GM12878 (cell line): ENCODE data around the gene ADPRM. TPM values are rescaled to one million over a fixed set of nuclear protein-coding genes. Genes with fewer than 3 reads are reported as not detected.

Experiments used
- ATAC-seq: fragments of 200-7000 bp; cut with Tn5 transposase; 3 replicates; pipeline ENCODE4 v1.9.1; 2020; ENCODE audit warnings: mild to moderate bottlenecking, moderate library complexity
- BruUV-seq: library from RNA; stranded (reverse); fragments of 400-500 nt; replicated peaks from 2 replicates; lab custom pipeline; 2021; lab: Mats Ljungman, UMichigan
- CTCF ChIA-PET: fragments of 300-600 bp; sonication (Branson Sonifier 250); formaldehyde crosslinking; extraction: SDS; loops from one replicate; lab custom pipeline; 2021; ENCODE audit warnings: inconsistent platforms; lab: Yijun Ruan, JAX
- POLR2A ChIA-PET: fragments of 350-600 bp; formaldehyde crosslinking; extraction: SDS; loops from one replicate; lab custom pipeline; 2021; ENCODE audit warnings: inconsistent platforms; lab: Charles Lee
- RAD21 ChIA-PET: fragments of 300-600 bp; sonication (Branson Sonifier 250); formaldehyde crosslinking; loops from one replicate; lab custom pipeline; 2023; ENCODE audit warnings: antibody characterized with exemption; ENCODE audit not compliant: unreplicated experiment; lab: Charles Lee
- SMC1A ChIA-PET: fragments of 300-600 bp; sonication (Branson Sonifier 250); formaldehyde crosslinking; loops from one replicate; lab custom pipeline; 2023; ENCODE audit not compliant: unreplicated experiment, uncharacterized antibody; lab: Charles Lee
- DNase-seq: peaks from one replicate; pipeline ENCODE4 v3.0.0-alpha.2; 2011; ENCODE audit warnings: low read depth, low spot score
- FAIRE-seq: peaks from 3 replicates; lab custom pipeline; 2011; peaks lifted over from hg19 to GRCh38; lab: Jason Lieb, UNC
- H2AFZ ChIP-seq: 2 replicates; pipeline ENCODE4 v1.6.0; 2011; ENCODE audit warnings: low read depth, low read length, control low read depth; ENCODE audit not compliant: control insufficient read depth
- H3K27ac ChIP-seq: 2 replicates; pipeline ENCODE4 v1.5.1; 2011; ENCODE audit warnings: control low read depth; ENCODE audit not compliant: control insufficient read depth, insufficient read depth
- H3K27me3 ChIP-seq, 2 experiments: replicated peaks in 1 of 2; 2 replicates each; pipeline versions ENCODE4 v1.6.0 to v1.6.1; 2011; ENCODE audit warnings: low read length in 1 of 2; ENCODE audit not compliant: control insufficient read depth in 2 of 2, insufficient read depth in 2 of 2
- H3K36me3 ChIP-seq, 2 experiments: 2 replicates each; pipeline ENCODE4 v1.5.1; 2011; ENCODE audit warnings: low read length in 1 of 2; ENCODE audit not compliant: control insufficient read depth in 2 of 2, insufficient read depth in 2 of 2
- H3K4me1 ChIP-seq: 2 replicates; pipeline ENCODE4 v1.6.1; 2011; ENCODE audit warnings: mild to moderate bottlenecking, low read length, moderate library complexity, mixed read lengths; ENCODE audit not compliant: control insufficient read depth, insufficient read depth
- H3K4me2 ChIP-seq: 2 replicates; pipeline ENCODE4 v1.6.0; 2011; ENCODE audit warnings: control low read depth; ENCODE audit not compliant: control insufficient read depth, insufficient read depth
- H3K4me3 ChIP-seq: fragments of 200-600 bp; sonication (generic); 2 replicates; pipeline ENCODE4 v1.5.1; 2016
- H3K79me2 ChIP-seq: 2 replicates; pipeline ENCODE4 v1.6.0; 2011; ENCODE audit warnings: low read length; ENCODE audit not compliant: control insufficient read depth, insufficient read depth
- H3K9ac ChIP-seq: 2 replicates; pipeline ENCODE4 v1.8.0; 2011; ENCODE audit warnings: low read length, control low read depth, mixed read lengths; ENCODE audit not compliant: control insufficient read depth, insufficient read depth
- H3K9me3 ChIP-seq: replicated peaks from 3 replicates; pipeline ENCODE4 v1.5.1; 2011; ENCODE audit warnings: mild to moderate bottlenecking, low read length; ENCODE audit not compliant: control insufficient read depth, insufficient read depth
- H4K20me1 ChIP-seq: 2 replicates; pipeline ENCODE4 v1.6.0; 2011; ENCODE audit not compliant: control insufficient read depth, insufficient read depth
- FOS ChIP-seq: IDR thresholded peaks from 3 replicates; pipeline ENCODE4 v1.6.1; 2011; ENCODE audit warnings: borderline replicate concordance; ENCODE audit not compliant: insufficient read length; ENCODE audit errors: extremely low read depth
- NFIC ChIP-seq: IDR thresholded peaks from 2 replicates; pipeline ENCODE4 v1.6.1; 2012; ENCODE audit warnings: low read depth, mild to moderate bottlenecking, inconsistent platforms, low read length, moderate library complexity
- SIX5 ChIP-seq: IDR thresholded peaks from 2 replicates; pipeline ENCODE4 v1.6.1; 2011; ENCODE audit warnings: mild to moderate bottlenecking, low read depth, low read length, moderate library complexity; ENCODE audit not compliant: severe bottlenecking
- SMC3 ChIP-seq: IDR thresholded peaks from 2 replicates; pipeline ENCODE4 v1.6.1; 2011; ENCODE audit warnings: low read length, improper control_type of control experiment, borderline replicate concordance
- ZBTB40 ChIP-seq: fragments of 450-650 bp; IDR thresholded peaks from 2 replicates; pipeline ENCODE4 v1.6.1; 2016; ENCODE audit warnings: mild to moderate bottlenecking, moderate library complexity, borderline replicate concordance
- ZNF207 ChIP-seq: fragments of 450-650 bp; IDR thresholded peaks from 2 replicates; pipeline ENCODE4 v1.6.1; 2014; ENCODE audit warnings: antibody characterized with exemption, mild to moderate bottlenecking, borderline replicate concordance
- ZSCAN29 ChIP-seq: fragments of 450-650 bp; IDR thresholded peaks from 2 replicates; pipeline ENCODE4 v1.6.1; 2017; ENCODE audit warnings: mild to moderate bottlenecking, moderate library complexity
- WGBS: methylation state at CpG from one replicate; pipeline ENCODE4 v1.1.6; 2016; ENCODE audit warnings: low lambda C conversion rate; ENCODE audit not compliant: insufficient replicate concordance, insufficient coverage; ENCODE audit errors: missing lambda C conversion rate; 5-methylcytosine and 5-hydroxymethylcytosine counted together
- in situ Hi-C: fragments of 300-500 bp; cut with MboI; formaldehyde crosslinking; loops from 9 replicates; pipeline ENCODE4 v1.14.3; 2018; ENCODE audit warnings: mixed read lengths
- intact Hi-C: fragments of 100-400 bp; cut with micrococcal nuclease; formaldehyde crosslinking; loops from one replicate; pipeline ENCODE4 v1.14.2; 2022; ENCODE audit not compliant: unreplicated experiment
- polyA plus RNA-seq, 11 experiments: library from polyadenylated mRNA; depleted of rRNA in 4 of 11; unstranded in 6 of 11; stranded (reverse) in 5 of 11; fragments of >200 nt; fragmentation: Nextera tagmentation in 4 of 11; fragmentation: Illumina TruSeq in 1 of 11; extraction: Ambion mirVana in 4 of 11; extraction: Trizol in 1 of 11; gene quantifications; 1 replicate in 1 of 11; 2 replicates in 10 of 11; pipeline versions ENCODE4 v1.2.1 to v1.2.3, GENCODE V29; 2011 to 2016; ENCODE audit warnings: inconsistent platforms in 2 of 11, missing spikeins in 2 of 11, low read depth in 1 of 11
- total RNA-seq, 4 experiments: library from RNA; depleted of rRNA in 3 of 4; stranded (reverse); fragments of >200 nt in 3 of 4; fragmentation: Illumina TruSeq in 1 of 4; extraction: Trizol in 1 of 4; gene quantifications; 2 replicates each; pipeline versions ENCODE4 v1.2.1 to v1.2.3, GENCODE V29; 2013 to 2021

Gene ADPRM
- total and polyA plus RNA-seq, 10 of the 15 experiments (the other 5 are each of a cell fraction or from before 2014, with no cell fraction given), result 7.1 to 18.4 (median 8.8) TPM

DNA sequence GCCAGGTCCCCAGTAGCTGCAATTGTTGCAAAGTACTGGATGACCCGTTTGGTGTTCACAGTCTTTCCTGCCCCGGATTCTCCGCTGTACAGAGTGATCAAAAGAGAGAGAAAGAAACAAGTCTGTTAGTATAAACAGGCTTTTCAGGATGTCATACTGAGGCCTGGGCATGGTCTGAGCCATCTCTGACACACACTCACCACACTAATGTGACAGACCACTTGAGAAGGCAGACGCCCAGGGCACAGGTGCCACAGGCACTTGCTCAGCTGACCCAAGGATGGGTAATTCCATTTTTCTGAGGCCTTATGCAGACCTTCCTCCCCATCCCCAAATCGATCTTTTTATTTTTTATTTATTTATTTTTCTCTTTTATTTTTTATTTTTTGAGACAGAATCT is 47.8 kb upstream of the ADPRM start:
- in situ Hi-C loops, result loop anchor here (5.0 to 25.0 kb wide), 4 partner anchors 198 to 988 kb away; no protein-coding TSS in a partner anchor
- Histone ChIP-seq H3K4me3 (no peak overlapping the region), H4K20me1 (no peaks in the 10 kb centered on the region), H3K79me2 (no peaks in the 10 kb centered on the region), H3K4me1 (no peaks in the 10 kb centered on the region), H3K9me3 (no peaks in the 10 kb centered on the region), H2AFZ (no peak overlapping the region), H3K36me3 (no peaks in the 10 kb centered on the region), H3K27me3 (no peaks in the 10 kb centered on the region), H3K9ac (no peak overlapping the region), H3K27ac (no peak overlapping the region), H3K4me2 (no peak overlapping the region)
- BruUV-seq, result no TSS peak
- intact Hi-C loops, result no loop called here
- TF ChIP-seq SIX5 (no peak), NFIC (no peak), ZSCAN29 (no peak), ZBTB40 (no peak), ZNF207 (no peak), FOS (no peak), SMC3 (no peak)
- RAD21 ChIA-PET, result interaction anchor here (1.0 kb wide), 1 partner anchor 195 kb away, joined by 3 read pairs; no protein-coding TSS in a partner anchor
- FAIRE-seq, result no peak
- no peak for DNase-seq
- CTCF ChIA-PET, result interaction anchor here (0.6 to 1.4 kb wide), 5 partner anchors 12 to 195 kb away, joined by 3 to 4 read pairs (median 4); no protein-coding TSS in a partner anchor
- no peak for ATAC-seq
- WGBS, result 51% methylated on average over 5 of the region's 5 CpGs
- POLR2A ChIA-PET, result no interaction called here
- SMC1A ChIA-PET, result interaction anchor here (1.6 kb wide), 1 partner anchor 195 kb away, joined by 3 read pairs; no protein-coding TSS in a partner anchor
